ENCODE measurements around the gene CLEC5A. TPM values are rescaled to one million over a fixed set of nuclear protein-coding genes. Genes with fewer than 3 reads are reported as not detected.

The CLEC5A gene
- total and polyA plus RNA-seq, 9 of the 15 experiments (the other 6 are each of a cell fraction or from before 2014, with no cell fraction given): not detected

DNA sequence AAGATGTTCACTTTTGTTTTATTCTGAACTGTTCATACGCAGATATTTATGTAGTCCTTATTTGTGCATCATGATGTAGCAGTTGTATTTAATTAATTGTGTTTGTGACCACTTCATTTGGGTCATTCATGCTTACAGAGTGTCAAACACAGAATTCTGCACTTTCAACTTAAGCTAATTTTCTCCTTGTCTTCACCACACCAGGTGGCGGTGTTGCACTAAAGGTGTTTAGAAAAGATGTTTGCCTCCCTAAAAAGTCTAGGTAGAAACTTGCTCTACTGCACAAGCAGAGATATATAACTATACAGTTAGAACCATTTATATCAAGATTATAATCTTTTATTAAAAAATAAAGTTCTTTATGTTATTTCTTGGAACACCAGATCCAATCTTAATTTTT, 28.1 kb upstream of the CLEC5A start:
- in situ Hi-C loops (cut with MboI): no loop called here
- WGBS (ENCODE audit: insufficient coverage, low coverage, missing lambda C conversion rate): 8% methylated on average over 2 of the region's 2 CpGs
- BruUV-seq (replicated peaks): no TSS peak

More for the DNA sequence above, 28.1 kb upstream of the CLEC5A start:
- H3K9me1 ChIP-seq (ENCODE audit: control insufficient read depth, insufficient read depth, low read length): no peaks in the 10 kb centered on the region
- no peaks in the 10 kb centered on the region for H3K9me3 ChIP-seq (replicated peaks; ENCODE audit: control insufficient read depth, insufficient read depth, low read depth, low read length)
- H4K20me1 ChIP-seq (replicated peaks; ENCODE audit: control insufficient read depth, insufficient read depth, low read length): no peaks in the 10 kb centered on the region
- no peaks in the 10 kb centered on the region for H3K4me1 ChIP-seq (replicated peaks in 1 of 2; ENCODE audit: control insufficient read depth in 2 of 2, insufficient read depth in 2 of 2, low read length in 2 of 2)
- intact Hi-C loops (cut with micrococcal nuclease): loop anchor here (10.0 kb wide), 2 partner anchors 220 to 300 kb away; no protein-coding TSS in a partner anchor
- TF ChIP-seq KAT8 (IDR thresholded peaks at IDR 0.05; ENCODE audit: low read depth) (no peak), ZNF586 (CRISPR knock-in tag; conservative IDR thresholded peaks at IDR 0.05) (no peak)
- TF ChIP-seq, protein P1, sequence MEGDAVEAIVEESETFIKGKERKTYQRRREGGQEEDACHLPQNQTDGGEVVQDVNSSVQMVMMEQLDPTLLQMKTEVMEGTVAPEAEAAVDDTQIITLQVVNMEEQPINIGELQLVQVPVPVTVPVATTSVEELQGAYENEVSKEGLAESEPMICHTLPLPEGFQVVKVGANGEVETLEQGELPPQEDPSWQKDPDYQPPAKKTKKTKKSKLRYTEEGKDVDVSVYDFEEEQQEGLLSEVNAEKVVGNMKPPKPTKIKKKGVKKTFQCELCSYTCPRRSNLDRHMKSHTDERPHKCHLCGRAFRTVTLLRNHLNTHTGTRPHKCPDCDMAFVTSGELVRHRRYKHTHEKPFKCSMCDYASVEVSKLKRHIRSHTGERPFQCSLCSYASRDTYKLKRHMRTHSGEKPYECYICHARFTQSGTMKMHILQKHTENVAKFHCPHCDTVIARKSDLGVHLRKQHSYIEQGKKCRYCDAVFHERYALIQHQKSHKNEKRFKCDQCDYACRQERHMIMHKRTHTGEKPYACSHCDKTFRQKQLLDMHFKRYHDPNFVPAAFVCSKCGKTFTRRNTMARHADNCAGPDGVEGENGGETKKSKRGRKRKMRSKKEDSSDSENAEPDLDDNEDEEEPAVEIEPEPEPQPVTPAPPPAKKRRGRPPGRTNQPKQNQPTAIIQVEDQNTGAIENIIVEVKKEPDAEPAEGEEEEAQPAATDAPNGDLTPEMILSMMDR (IDR thresholded peaks at IDR 0.05 in 2 of 3, conservative IDR thresholded peaks at IDR 0.05 in 1 of 3; ENCODE audit: insufficient read depth in 2 of 3, low read depth in 1 of 3, low read length in 3 of 3): peak in 1 of 3 experiments; percentile 24; a peak in 1 of 6 replicates
- ATAC-seq (no peak), FAIRE-seq (no peak), DNase-seq (ENCODE audit: extremely low read depth in 1 of 4, low spot score in 3 of 4) (peak in 1 of 4 experiments; percentile 9)
- H3K4me2 ChIP-seq (ENCODE audit: insufficient read depth, low read length): no peak overlapping the region
- POLR2A ChIA-PET: no interaction called here
- H3K27ac ChIP-seq (ENCODE audit: extremely low read depth, low read depth, low read length): no peak overlapping the region
- H3K36me3 ChIP-seq (ENCODE audit: control insufficient read depth, insufficient read depth, low read length): no peaks in the 10 kb centered on the region
- no peak overlapping the region for H3K9ac ChIP-seq (ENCODE audit: insufficient read depth in 1 of 2, low read depth in 2 of 2, low read length in 2 of 2)
- H3K79me2 ChIP-seq (ENCODE audit: control insufficient read depth, insufficient read depth, low read length): no peaks in the 10 kb centered on the region
- H2AFZ ChIP-seq (ENCODE audit: low read depth, low read length): no peak overlapping the region
- no peaks in the 10 kb centered on the region for H3K27me3 ChIP-seq (ENCODE audit: control insufficient read depth in 2 of 2, insufficient read depth in 2 of 2, low read length in 2 of 2)
- CTCF ChIA-PET (ENCODE audit: low intra/inter-chr PET ratio): interaction anchor here (0.7 kb wide), 1 partner anchor 1168 kb away, joined by 3 read pairs; no protein-coding TSS in a partner anchor
- H3K4me3 ChIP-seq: no peak overlapping the region
